Ascending aorta (tissue), 2 donors: ENCODE results near the gene MYOC. TPM values are rescaled to one million over a fixed set of nuclear protein-coding genes. Genes with fewer than 3 reads are reported as not detected.
"Not testable (repeated sequence)": the region's sequence is repeated elsewhere in the genome, so short reads cannot be mapped to it uniquely, and the experiment has no call there.

Source experiments
- DNase-seq, 2 donors: peaks; one replicate each; pipeline ENCODE4 v3.0.0-alpha.2; 2019; ENCODE audit warnings: low spot score in 2 of 2
- H3K27ac ChIP-seq, 2 donors: fragments of 200-600 bp; sonication (generic); one replicate each; pipeline ENCODE4 v1.5.1; 2016 to 2017; ENCODE audit warnings: mild to moderate bottlenecking in 1 of 2
- H3K27me3 ChIP-seq: fragments of 200-600 bp; sonication (generic); one replicate; pipeline ENCODE4 v1.5.1; 2017
- H3K36me3 ChIP-seq, 2 donors: fragments of 200-600 bp; sonication (generic); one replicate each; pipeline ENCODE4 v1.5.1; 2016
- H3K4me1 ChIP-seq, 2 donors: fragments of 200-600 bp; sonication (generic); one replicate each; pipeline ENCODE4 v1.5.1; 2016 to 2017; ENCODE audit warnings: mild to moderate bottlenecking in 1 of 2
- H3K4me3 ChIP-seq, 2 donors: fragments of 200-600 bp; sonication (generic); one replicate each; pipeline ENCODE4 v1.5.1; 2016 to 2017; ENCODE audit warnings: mild to moderate bottlenecking in 1 of 2
- H3K9me3 ChIP-seq, 2 donors: fragments of 200-600 bp; sonication (generic); one replicate each; pipeline ENCODE4 v1.5.1; 2016
- intact Hi-C: fragments of 100-400 bp; cut with DNase I; formaldehyde crosslinking; loops from one replicate; pipeline ENCODE4 v1.15.1; 2023
- total RNA-seq: library from RNA; depleted of rRNA; stranded (reverse); fragments of >200 nt; gene quantifications from one replicate; pipeline ENCODE4 v1.1.0, GENCODE V29; 2016
- TF ChIP-seq, protein P1 (sequence below), 3 experiments: fragments of 200-600 bp in 2 of 3; fragments of 450-650 bp in 1 of 3; sonication (generic) in 2 of 3; IDR thresholded peaks; one replicate each; pipeline ENCODE4 v1.5.1; 2016 to 2019; ENCODE audit warnings: antibody characterized with exemption in 3 of 3, mild to moderate bottlenecking in 1 of 3, moderate library complexity in 1 of 3

MYOC gene
- total RNA-seq, 1 donor from 2014 or later = 4.2 TPM

DNA sequence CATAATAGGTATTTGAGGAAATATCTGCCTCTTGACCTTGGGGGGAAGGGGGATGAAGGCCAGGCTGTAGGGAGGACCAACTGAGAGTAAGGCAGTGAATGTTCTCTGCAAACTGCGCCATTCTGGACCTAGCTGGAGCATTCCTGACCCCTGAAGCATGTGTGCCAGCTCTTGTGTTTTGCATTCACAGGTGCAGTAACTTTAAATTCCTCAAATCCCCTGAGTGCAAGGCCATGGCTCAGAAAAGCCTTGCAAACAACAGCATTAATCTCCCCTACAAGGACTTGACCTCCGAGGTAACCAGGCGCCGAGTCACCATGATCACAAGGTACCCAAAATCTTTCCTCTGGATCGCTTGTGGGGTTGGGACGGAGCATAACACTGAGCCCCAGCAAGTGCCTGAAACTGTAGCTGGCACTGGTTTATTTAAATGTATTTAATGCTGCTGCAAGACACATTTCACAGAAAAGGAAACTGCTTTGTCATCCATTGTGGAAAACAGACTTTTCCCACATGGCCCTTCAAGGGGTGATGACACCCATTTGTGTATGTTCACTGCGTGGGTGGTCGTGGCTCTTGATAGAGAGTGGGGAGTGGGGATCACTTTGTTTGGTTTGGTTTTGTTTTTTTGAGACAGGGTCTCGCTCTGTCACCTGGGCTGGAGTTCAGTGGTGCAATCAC lies 28.7 kb downstream of the MYOC start:
- intact Hi-C loops = no loop called here
- H3K27me3 ChIP-seq = no peaks in the 10 kb centered on the region
- DNase-seq = no peak

DNA sequence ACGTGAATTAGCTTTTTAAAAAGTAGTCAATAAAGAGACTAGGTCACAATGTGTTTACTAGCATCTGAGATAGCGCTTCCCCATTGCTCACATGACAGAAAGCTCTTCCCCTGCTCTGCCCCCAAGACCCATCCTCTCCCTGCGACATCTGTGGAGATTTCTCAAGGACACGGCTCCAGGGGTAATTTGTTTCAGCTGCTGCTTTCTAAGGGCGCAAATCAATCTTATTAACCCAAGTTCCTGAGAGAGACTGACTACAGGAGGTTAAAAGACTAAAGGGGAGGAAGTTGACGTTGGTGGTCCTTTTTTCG lies 30.4 kb downstream of the MYOC start, which contains the start of gene MYOCOS:
Gene MYOCOS (plus strand): TSS at position 92 of the 311 bp plus-strand sequence. CDS start 1,641 bp downstream, outside the sequence.
- TF ChIP-seq, protein P1, sequence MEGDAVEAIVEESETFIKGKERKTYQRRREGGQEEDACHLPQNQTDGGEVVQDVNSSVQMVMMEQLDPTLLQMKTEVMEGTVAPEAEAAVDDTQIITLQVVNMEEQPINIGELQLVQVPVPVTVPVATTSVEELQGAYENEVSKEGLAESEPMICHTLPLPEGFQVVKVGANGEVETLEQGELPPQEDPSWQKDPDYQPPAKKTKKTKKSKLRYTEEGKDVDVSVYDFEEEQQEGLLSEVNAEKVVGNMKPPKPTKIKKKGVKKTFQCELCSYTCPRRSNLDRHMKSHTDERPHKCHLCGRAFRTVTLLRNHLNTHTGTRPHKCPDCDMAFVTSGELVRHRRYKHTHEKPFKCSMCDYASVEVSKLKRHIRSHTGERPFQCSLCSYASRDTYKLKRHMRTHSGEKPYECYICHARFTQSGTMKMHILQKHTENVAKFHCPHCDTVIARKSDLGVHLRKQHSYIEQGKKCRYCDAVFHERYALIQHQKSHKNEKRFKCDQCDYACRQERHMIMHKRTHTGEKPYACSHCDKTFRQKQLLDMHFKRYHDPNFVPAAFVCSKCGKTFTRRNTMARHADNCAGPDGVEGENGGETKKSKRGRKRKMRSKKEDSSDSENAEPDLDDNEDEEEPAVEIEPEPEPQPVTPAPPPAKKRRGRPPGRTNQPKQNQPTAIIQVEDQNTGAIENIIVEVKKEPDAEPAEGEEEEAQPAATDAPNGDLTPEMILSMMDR (IDR thresholded peaks at IDR 0.05) = no peak

More for the DNA sequence above, 28.7 kb downstream of the MYOC start:
- Histone ChIP-seq H3K27ac (no peak overlapping the region), H3K4me1 (no peaks in the 10 kb centered on the region), H3K4me3 (no peak overlapping the region), H3K36me3 (no peaks in the 10 kb centered on the region), H3K9me3 (no peaks in the 10 kb centered on the region)
- TF ChIP-seq, protein P1 (IDR thresholded peaks at IDR 0.05) = no peak

DNA sequence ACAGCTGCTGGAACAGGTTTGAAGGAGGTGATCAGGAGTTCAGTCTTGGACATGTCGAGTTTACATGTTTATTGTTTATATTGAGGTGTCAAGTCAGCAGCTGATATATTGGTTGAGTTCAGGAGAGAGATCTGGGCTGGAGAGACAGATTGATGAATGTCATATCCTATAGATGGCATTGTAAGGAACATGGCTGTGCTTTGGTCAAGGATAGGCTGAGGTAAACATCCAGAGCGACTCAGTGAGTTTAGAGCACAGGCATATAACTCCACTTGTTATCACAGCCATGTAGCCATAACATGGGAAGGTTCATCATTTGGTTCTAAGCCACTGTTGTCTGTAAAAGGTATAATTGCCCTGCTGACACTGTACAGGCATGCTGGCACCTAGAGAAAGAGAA lies 35.9 kb downstream of the MYOC start:
- Histone ChIP-seq H3K27me3 (no peaks in the 10 kb centered on the region), H3K4me1 (no peaks in the 10 kb centered on the region), H3K27ac (no peak overlapping the region), H3K4me3 (no peak overlapping the region), H3K9me3 (no peaks in the 10 kb centered on the region), H3K36me3 (no peaks in the 10 kb centered on the region)
- TF ChIP-seq, protein P1 (IDR thresholded peaks at IDR 0.05) = no peak
- no peak for DNase-seq
- intact Hi-C loops = no loop called here

More for the DNA sequence above, 30.4 kb downstream of the MYOC start, which contains the start of gene MYOCOS:
- no peak for DNase-seq
- Histone ChIP-seq H3K36me3 (no peaks in the 10 kb centered on the region), H3K27me3 (no peaks in the 10 kb centered on the region), H3K27ac (no peak within 1 kb of the TSS), H3K9me3 (no peaks in the 10 kb centered on the region), H3K4me3 (no peak within 1 kb of the TSS), H3K4me1 (no peaks in the 10 kb centered on the region)
- intact Hi-C loops = no loop called here

GRCh38 chr1:171615122-171615906 lies 37.2 kb downstream of the MYOC start:
- intact Hi-C loops, H3K4me1 ChIP-seq, H3K9me3 ChIP-seq: not testable (repeated sequence)

DNA sequence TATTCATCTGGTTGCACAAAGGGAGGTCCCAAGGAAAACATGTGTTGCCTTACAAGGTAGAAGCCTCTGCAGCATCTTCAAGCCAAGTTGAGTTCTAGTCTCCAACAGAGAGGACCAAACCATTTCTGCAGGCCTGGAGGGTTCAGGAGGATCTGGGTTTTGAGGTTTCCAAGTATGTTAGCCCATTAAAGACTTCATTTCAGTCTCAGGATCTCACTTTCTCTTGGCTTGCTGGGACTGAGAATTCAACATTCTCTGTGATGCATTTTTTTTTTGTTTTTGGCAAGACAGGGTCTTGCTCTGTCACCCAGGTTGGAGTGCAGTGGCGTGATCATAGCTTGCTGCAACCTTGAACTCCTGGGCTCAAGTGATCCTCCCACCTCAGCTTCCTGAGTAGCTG lies 39.2 kb downstream of the MYOC start:
- H3K4me3 ChIP-seq = no peak overlapping the region
- intact Hi-C loops = no loop called here
- DNase-seq = no peak
- TF ChIP-seq, protein P1 (IDR thresholded peaks at IDR 0.05) = no peak
- no peak overlapping the region for H3K27ac ChIP-seq
- H3K4me1 ChIP-seq = no peaks in the 10 kb centered on the region
- no peaks in the 10 kb centered on the region for H3K36me3 ChIP-seq
- no peaks in the 10 kb centered on the region for H3K27me3 ChIP-seq
- H3K9me3 ChIP-seq = no peaks in the 10 kb centered on the region

More at GRCh38 chr1:171615122-171615906, 37.2 kb downstream of the MYOC start:
- H3K36me3 ChIP-seq, DNase-seq, H3K27me3 ChIP-seq, H3K27ac ChIP-seq, H3K4me3 ChIP-seq: not testable (repeated sequence)

GRCh38 chr1:171611306-171611705 lies 41.2 kb downstream of the MYOC start:
- H3K4me3 ChIP-seq = no peak overlapping the region

More at GRCh38 chr1:171611306-171611705, 41.2 kb downstream of the MYOC start:
- Histone ChIP-seq H3K27me3 (no peaks in the 10 kb centered on the region), H3K9me3 (no peaks in the 10 kb centered on the region), H3K27ac (no peak overlapping the region), H3K36me3 (no peaks in the 10 kb centered on the region), H3K4me1 (no peaks in the 10 kb centered on the region)
- TF ChIP-seq, protein P1 (IDR thresholded peaks at IDR 0.05) = no peak
- intact Hi-C loops = no loop called here
- no peak for DNase-seq
